ENCODE results near the gene CLEC4D.
"Not testable (repeated sequence)": the region's sequence is repeated elsewhere in the genome, so short reads cannot be mapped to it uniquely, and the experiment has no call there.

Gene CLEC4D

DNA sequence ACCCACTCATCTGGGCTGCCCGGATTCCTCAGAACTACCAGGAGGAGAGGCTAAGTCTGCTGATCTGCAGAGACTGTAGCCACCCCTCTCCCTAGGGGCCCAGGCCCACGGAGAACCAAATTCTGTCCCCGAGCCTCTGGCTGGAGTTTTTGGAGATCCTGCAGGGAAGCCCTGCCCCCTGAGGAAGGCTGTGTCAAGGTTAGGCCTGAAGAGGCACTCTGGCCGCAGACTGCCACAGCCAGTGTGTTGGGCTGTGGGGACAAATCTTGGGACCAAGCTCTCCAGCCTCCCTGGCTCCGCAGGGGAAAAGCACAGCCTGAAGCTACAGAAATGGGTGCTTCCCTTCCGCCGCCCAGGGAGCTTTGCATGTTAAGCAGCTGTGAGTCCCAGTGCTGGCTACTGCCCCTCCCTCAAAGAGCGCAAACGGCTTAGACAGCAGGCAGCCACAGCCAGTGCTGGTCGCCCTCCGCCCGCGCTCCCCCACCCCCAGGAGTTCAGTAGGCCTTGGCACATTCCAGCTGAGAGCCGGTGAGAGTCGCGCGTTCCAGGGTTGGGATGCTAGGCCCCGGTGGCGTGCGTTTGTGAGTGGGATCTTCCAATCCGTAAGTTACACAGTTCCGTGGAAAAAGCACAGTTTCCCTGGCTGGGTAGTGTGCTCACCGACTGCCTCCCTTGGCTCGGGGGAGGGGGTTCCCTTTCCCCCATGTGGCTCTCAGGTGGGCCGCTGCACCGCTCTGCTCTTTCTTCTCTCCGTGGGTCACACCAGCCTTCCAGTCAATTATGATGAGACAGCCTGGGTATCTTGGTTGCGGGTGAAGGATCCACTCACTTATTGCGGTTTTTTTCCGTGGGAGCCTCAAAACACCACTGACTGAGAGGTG lies 14.2 kb downstream of the CLEC4D start:
- in situ Hi-C loops (cut with MboI; ENCODE audit: low sequenced_read_pairs): no loop called here

DNA sequence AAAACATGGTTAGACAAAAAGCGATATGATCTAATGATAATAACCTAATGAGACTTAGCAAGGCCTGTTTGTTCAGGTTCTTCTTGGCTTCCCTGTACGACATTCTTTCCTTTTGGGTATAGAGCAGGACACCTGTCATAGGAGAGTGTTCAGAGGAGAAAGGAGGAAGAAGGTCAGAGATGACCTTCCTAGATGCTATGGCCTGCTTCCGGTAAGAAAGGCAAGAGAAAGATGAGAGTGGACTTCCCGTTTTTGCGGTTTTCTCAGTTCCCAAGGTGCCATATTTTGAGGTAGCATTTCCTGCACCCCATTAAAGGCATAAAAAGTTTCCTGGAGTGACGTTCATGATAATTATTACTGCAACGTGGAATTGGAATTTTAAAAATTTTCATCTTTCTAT lies 18.7 kb downstream of the CLEC4D start:
- in situ Hi-C loops (cut with MboI; ENCODE audit: low sequenced_read_pairs): no loop called here

DNA sequence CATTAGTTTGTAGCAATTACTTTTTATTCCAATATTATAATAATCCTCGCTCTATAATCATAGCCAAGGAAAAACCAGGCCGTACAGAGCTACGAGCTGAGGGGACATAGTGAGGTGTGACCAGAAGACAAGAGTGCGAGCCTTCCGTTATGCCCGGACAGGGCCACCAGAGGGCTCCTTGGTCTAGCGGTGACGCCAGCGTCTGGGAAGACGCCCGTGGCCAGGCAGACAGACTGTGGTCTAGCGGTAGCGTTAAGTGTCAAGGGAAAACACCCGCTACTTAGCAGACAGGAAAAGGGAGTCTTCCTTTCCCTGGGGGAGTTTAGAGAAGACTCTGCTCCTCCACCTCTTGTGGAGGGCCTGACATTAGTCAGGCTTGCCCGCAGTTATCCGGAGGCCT lies 24.5 kb downstream of the CLEC4D start:
- in situ Hi-C loops (cut with MboI; ENCODE audit: low sequenced_read_pairs): not testable (repeated sequence)

DNA sequence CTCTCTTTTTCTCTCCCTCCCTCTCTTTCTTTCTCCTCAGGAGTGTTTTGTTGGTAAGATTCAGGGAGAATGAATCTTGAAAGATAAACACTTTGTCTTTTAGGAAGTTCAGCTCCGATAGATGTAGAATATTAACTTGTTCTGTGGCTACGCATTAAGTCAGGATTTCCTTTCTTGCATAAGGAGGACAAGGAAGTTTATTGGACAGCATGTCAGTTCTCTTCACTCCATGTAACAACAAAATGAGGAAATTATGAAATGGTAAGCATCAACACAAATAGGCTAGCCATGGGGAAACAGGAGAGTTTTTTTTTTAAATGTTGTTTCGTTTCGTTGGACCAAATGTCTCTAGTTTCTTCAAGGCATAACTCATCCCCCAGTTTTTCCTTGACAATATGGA lies 27.5 kb downstream of the CLEC4D start, which contains the start of gene CLEC4E:
Gene CLEC4E (minus strand): TSS at position 75 of the 400 bp plus-strand sequence. CDS start 108 bp downstream, outside the sequence.
- in situ Hi-C loops (cut with MboI; ENCODE audit: low sequenced_read_pairs): not testable (repeated sequence)

DNA sequence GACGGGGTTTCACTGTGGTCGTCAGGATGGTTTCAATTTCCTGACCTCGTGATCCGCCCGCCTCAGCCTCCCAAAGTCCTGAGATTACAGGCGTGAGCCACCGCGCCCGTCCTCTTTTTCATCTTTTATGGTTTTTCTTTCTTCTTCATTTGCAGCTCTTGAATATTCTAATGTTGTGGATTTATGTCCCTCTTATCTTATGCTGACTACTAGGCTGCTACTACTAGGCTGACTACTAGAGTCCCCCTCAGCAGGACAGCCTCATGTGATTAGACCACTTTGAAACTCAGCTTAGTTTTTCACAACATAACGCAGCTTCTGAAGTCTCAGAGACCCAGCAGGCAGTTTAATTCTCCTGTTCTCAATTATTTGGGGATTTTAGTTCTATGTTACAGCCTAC lies 28.3 kb downstream of the CLEC4D start:
- in situ Hi-C loops (cut with MboI; ENCODE audit: low sequenced_read_pairs): no loop called here

DNA sequence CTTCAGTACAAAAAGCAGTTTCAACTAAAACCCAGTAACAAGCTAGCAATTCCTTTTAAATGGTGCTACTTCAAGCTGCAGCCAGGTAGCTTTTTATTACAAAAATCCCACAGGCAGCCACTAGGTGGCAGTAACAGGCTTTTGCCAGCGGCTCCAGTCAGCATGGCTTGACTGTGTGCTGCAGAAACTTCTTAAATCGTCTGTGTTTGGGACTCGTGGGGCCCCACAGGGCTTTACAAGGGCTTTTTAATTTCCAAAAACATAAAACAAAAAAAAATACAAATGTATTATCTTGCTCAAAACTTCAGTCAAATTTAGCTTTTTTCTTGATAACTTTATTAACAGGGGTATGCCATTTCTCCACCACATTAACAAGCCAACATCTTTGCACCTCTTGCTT lies 31.0 kb downstream of the CLEC4D start:
- in situ Hi-C loops (cut with MboI; ENCODE audit: low sequenced_read_pairs): no loop called here

DNA sequence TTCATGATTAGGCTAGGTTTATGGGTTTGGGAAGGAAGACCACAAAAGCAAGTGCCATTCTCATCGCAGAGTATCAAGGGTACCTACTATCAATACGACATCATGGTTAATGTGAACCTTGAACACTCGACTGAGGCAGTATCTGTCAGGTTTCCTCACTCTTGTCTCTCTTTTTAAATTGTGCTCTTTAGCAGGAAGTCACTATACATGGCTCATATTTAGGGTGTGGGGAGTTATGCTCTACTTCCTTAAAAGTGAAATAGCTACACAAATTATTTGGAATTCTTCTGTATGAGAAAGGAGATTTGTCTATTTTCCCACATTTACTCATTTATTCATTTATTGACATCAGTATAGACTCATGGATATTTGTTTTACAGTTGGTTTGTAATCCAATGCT lies 33.3 kb downstream of the CLEC4D start:
- in situ Hi-C loops (cut with MboI; ENCODE audit: low sequenced_read_pairs): no loop called here

DNA sequence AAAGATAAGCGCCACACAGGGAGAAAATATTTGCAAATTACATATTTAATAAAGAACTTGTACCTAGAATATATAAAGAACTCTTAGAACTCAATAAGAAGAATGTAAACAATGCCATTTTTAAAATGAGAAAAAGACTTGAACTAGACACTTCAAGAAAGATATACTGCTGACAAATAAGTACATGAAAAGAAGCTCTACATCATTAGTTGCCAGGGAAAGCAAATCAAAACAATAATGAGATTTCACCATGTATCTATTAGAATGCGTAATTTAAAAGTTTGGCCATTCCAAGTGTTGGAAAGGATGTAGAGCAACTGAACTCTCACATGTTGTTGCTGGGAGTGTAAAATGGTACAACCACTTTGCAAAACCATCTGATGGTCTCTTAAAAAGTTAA lies 34.3 kb downstream of the CLEC4D start:
- in situ Hi-C loops (cut with MboI; ENCODE audit: low sequenced_read_pairs): no loop called here

DNA sequence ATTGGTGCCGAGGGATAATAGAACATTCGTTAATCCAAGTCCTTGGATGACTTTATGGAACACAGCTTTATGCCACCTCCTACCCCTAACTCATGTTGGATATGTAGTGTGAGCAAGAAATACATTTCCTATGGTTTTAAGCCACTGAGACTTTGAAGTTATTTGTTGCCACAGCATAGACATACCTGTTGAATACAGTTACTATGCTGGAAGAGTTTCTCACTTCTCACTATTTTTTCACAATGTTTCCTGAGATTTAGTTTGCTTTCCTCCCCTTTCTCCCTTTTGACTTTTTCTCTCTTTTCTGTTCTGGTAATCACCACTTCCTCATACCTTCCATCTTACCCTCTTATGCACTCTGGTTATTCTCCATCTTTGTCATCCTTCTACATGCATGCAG lies 34.9 kb downstream of the CLEC4D start:
- in situ Hi-C loops (cut with MboI; ENCODE audit: low sequenced_read_pairs): no loop called here

DNA sequence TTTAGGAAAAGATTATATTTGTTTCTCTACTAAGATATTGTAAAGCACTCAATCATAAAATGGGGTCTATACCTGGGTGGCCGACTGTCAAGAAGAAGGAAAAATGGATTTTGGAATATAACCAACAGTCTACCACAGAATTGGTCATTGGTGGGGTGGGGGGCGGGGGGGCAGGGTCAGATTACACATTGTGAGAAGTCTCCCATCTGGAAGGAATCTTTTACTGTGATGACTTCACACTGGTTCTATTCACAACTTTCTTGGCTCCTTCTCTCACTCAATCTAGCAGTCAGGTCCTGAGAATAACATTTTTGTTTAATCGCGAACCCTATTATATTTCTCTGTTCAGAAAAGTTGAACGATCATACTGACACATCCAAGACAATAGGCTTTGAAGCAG lies 36.1 kb downstream of the CLEC4D start:
- in situ Hi-C loops (cut with MboI; ENCODE audit: low sequenced_read_pairs): no loop called here

DNA sequence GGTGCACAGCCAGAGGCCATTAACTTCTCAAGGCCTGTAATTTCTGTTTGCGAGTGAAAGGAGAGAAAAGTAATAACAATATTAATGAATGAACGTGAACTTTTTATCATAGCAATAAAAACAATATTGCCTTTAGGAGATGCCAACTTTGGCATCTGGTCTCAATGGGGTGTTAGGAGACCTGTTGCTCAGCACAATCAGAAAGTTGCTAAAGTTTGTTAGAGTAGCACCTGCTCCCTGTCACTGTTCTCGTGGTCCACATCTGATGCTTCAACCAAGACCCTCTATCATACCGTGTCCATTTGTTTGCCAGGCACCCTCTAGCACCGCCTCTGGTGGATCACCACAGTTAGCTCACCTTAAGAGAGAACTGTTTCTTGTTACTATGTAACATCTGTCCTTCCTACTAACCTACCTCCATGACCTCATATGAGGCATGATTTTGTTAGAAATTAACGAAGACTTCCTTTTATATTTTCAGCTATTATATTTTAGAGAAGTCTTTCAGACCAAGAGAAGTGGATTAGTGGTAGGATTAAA lies 39.9 kb downstream of the CLEC4D start:
- in situ Hi-C loops (cut with MboI; ENCODE audit: low sequenced_read_pairs): no loop called here

DNA sequence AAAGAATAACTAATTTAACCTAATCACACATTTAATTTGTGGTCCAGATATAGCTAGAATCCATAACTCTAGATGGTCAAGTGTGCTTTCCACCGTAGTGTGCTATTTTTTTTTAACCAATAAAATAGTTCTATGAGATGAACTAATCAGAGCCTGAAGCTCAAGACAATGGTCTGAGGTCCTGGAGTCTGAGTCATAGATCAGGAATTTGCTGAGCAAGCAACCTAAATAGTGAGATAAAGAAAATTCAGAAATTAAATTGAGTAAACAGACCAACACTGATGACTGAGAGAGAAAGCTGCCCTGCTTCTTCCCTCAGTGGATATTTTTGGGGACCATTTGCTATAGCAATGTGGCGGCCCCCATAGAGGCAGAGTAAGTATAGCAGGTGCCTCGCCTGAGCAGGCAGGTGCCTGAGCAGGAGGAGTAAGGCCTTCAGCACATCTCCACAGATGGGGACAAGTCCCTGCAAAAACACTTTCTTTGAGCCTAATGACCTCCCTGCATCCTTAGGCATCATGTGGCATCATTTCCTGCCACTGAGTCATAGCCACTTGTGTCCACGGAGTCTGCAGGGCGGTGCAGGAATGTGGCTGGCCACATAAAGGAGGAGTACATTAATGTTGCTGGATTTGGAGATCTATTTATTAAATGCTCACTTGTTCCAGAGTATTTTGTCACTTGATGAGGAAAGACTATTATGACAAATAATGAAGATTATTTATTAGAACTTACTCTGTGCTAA lies 41.3 kb downstream of the CLEC4D start:
- in situ Hi-C loops (cut with MboI; ENCODE audit: low sequenced_read_pairs): no loop called here

DNA sequence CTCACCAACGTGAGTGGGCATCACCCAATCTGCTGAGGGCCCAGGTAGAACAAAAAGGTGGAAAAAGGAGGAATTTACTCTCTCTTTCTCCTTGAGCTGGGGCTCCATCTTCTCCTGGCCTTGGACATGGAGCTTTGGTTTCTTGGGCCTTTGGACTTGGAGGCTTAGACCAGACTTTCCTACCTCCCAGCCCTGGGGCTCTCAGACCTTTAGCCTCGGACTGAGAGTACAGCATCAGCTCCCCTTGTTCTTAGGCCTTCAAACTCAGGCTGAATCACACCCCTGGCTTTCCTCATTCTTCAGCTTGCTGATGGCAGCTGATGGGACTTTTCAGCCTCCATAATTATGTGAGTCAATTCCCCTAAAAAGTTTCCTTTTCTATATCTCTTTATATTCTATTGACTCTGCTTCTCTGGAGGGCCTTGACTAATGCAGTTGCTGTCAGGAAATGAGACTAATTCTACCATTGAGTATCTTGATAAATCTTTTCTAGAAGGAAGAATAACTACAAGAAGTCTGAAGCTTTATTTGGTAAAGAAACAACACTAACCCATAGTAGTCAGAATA lies 43.3 kb downstream of the CLEC4D start:
- in situ Hi-C loops (cut with MboI; ENCODE audit: low sequenced_read_pairs): no loop called here

DNA sequence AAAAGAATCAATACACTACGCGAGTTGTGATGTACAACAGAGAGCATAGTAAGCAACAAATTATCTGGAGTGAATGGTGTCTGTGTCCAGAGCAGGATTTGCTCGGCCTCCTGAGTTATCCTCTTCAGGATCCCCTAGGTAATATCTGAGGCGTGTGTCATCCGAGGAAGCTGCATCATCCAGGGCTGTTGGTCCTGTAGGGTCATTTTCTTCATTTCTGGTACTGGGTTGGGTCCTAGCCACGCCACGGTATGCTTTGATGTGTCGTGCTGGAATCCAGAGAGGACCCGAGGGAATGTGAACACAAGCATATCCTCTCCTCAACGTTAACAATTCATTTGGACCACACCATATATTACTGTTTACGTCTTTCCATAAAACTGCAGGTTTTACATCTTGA lies 46.4 kb downstream of the CLEC4D start:
- in situ Hi-C loops (cut with MboI; ENCODE audit: low sequenced_read_pairs): no loop called here

DNA sequence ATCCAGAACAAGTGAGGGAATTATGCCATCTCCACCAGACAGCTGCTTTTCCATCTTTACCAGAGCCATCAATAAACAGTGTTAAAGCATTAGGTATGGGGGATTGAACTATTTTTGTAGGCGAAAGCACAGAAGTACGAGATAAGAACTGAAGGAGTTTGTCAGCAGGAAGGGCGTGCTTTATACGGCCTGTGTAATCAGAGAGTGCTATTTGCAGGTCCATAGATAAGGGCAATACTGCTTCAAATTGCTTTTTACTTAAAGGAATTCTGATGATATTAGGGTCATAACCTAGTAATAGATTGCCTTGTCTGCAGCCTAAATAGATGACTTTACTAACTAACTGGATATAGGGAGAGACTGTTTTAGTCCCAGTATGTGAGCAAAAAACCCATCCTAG lies 47.7 kb downstream of the CLEC4D start:
- in situ Hi-C loops (cut with MboI; ENCODE audit: low sequenced_read_pairs): no loop called here

DNA sequence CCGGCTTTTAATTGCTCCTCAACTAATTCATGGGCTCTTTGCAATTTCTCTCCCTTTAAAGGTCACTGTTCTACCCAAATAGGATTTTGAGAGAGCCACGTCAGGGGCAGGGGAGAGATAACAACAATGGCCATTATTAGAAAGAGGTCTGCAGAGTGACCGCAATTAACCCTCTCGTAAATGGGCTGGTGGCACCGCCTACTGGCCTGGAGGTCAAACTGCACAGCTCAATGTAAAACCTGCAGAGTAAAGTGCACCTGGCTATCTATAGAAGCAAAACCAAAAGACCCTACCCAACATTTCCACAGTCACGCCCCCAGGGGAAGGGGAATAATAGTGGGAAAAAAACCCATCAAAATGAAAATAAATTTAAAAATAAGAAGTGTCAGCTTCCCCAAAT lies 49.0 kb downstream of the CLEC4D start:
- in situ Hi-C loops (cut with MboI; ENCODE audit: low sequenced_read_pairs): no loop called here

DNA sequence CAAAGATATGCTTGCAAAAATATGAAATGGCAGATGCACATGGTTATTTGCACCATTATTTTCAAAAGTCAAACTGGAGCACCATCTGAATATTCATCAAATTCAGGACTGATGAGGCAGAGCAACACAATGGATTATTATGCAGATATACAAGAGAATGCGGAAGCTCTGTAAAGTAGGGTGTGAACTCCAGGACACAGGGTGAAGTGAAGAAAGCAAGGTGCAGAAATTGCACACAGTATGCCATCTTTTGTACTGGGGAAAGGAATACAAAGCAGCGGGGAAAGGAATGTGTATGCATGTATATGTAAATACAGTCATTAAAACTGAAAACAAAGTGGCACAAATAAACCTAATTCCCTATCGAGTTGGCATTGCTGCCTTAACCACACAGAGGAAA lies 50.1 kb downstream of the CLEC4D start:
- in situ Hi-C loops (cut with MboI; ENCODE audit: low sequenced_read_pairs): no loop called here

DNA sequence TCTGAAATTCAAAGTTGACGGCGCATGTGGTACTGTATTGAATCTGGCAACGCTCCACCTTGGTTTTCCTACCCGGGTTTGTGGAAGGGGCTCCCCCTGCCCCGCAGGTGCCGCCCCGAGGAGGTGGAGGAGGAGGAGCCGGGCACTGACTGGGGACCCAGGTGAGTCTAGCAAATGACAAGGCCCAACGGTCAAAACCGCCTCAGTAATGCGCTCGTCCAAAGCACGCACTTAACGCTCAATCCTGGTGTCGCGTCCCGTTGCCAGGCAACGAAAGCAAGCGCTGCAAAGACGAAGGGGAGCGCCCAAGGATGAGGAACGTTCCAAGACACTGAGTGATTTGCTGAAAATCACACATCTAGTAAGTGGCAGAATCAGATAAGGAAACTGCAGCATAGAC lies 51.4 kb downstream of the CLEC4D start:
- in situ Hi-C loops (cut with MboI; ENCODE audit: low sequenced_read_pairs): no loop called here

DNA sequence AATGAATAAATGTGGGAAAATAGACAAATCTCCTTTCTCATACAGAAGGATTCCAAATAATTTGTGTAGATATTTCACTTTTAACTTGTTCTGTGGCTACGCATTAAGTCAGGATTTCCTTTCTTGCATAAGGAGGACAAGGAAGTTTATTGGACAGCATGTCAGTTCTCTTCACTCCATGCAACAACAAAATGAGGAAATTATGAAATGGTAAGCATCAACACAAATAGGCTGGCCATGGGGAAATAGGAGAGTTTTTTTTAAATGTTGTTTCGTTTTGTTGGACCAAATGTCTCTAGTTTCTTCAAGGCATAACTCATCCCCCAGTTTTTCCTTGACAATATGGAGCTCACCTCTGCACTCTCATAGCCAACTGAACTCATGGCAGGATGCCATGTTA lies 52.7 kb downstream of the CLEC4D start:
- in situ Hi-C loops (cut with MboI; ENCODE audit: low sequenced_read_pairs): not testable (repeated sequence)

DNA sequence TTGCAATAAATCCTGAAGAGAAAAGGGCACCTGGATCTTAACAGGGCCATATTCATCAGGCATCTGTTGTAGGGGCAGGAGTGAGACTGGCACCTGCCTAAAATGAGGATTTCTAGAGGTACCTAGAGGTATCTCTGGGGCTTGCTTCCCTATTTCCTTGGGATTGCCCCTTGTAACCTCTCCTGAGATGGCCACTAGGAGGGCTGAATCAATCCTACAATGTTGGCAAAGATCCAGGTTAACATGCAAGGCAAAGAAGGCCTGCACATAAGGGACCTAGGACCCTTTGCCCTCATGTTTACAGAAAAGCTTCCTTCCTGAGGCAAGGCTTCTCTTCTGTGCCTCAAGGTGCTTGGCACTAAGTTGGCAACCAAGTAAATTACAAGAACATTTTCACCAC lies 53.2 kb downstream of the CLEC4D start:
- in situ Hi-C loops (cut with MboI; ENCODE audit: low sequenced_read_pairs): no loop called here

Data from hTERT RPE-1 (cell line).